Activated T-helper 1 cell treated with Interleukin-2 at 50 U/mL for 16 hours (primary cell): ENCODE results near the gene S100A10.

Experiments
- DNase-seq: peaks from one replicate; pipeline ENCODE4 v3.0.0-alpha.2; 2020; ENCODE audit warnings: low read depth

Gene S100A10

DNA sequence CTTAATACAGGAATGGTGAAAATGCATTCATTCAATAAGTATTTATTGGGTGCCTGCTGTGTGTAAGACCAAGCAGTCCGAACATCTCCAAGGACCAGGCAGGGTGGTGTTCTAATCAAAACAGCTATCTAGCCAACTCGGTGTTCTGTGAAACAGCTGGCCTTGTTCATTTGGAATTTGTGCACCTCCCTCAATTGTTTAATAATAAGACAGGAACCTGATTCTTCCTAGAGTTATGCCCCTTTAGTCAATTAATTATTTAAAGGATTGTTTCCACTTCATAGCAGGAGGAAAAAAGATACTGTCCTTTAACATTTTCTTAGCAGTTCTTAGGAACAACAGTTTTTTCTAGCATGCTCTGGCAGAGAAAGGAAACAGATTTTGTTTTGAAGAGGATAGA lies 30.4 kb downstream of the S100A10 start:
- DNase-seq: no peak

- DNase-seq: no peak
Measured at GRCh38 chr1:151961833-151962232, 31.8 kb downstream of the S100A10 start.

- no peak for DNase-seq
Measured at GRCh38 chr1:151960780-151961513, 32.7 kb downstream of the S100A10 start.

DNA sequence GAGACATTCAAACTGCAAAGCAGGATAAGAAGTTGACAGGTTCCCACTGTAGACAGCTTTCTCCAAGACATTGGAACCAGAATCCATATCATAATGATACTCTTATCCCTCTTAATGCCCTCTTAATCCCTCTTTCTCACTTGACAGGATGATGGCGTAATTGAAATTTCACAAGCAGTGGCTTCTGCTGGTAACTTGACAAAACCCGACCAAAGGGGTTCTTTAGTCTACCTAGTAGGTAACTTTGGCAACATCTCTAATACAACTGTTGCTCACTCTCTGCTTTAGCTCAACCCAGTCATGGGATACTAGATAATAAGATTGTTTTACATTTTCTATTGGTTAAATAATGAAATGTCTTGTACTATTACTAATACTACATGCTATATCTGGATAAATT lies 34.7 kb downstream of the S100A10 start:
- DNase-seq: no peak

DNA sequence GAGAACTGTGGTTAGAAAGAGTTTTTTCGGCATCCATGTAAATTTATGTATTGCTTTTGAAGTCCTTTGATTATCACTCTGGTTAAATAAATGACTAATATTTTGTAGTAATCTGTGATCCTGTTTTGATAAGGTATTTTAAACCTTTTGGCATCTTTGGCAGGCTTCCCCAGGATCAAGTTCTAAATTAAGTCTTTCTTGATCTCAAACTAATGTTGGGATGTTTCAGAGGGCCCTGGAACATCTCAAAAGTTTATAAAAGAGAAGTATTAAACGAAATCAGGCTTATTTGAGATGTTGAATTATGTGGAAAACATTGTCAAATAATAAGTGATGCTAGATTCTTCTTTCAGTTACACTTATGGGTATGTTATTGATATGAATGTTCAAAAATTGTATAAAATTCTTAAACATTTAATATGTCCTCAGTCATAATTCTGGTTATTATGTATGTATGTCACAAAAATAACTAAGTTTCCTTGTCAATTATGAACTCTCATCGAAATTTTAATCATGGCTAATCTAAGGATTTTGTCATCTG lies 36.6 kb downstream of the S100A10 start:
- no peak for DNase-seq

DNA sequence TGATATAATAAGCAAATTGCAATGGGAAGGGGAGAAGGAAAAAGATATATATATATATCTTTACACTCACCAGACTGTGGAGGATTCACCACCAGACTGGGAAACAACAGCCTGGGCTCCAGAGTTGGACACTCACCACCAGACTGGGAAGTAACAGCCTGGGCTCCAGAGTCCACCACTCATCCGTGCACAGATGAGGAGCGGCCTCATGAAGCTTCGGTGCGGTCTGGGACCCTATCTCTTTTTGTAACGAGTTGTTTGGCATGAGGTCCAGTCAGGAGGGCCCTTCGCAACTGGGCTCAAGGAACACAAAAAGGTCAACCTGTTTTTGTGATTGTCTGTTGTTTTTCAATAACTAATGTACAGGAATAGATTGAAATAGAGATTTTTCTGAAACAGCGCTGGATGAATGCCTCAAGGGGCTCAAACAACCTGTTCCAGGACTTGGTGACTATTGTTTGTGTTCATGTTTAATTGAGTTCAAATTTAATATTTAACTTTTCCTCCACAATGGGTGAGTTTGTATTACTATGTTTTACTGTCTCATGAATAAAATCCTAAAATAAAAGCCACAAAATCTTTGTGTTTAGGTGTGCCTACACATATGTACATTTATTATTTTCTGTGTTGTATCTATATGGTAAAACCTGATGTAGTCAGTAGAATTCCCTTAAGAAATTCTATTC lies 40.1 kb downstream of the S100A10 start:
- DNase-seq: no peak

- no peak for DNase-seq
Measured at GRCh38 chr1:151952811-151953210, 40.8 kb downstream of the S100A10 start.

- no peak for DNase-seq
Measured at GRCh38 chr1:151949371-151950193, 44.1 kb downstream of the S100A10 start.

- no peak for DNase-seq
Measured at GRCh38 chr1:151948506-151948905, 45.2 kb downstream of the S100A10 start.

DNA sequence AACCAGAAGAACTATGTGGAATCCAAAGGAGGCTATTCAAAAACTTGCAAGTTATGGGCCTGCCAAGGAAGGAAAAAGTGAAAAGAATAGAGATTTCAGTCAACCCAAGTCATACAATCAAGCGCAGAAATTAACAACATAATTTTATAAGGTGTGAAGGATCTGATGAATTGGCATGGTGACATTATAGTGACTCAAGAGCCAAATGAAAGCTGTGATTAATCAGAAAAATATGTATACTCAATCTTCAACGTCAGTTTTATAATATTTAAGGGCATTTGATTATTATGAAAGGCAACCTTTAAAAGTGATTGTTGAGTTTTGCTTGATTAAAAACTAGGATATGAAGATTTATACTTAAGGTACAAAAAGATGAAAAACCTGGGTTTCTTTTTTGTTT lies 46.5 kb downstream of the S100A10 start:
- DNase-seq: no peak

DNA sequence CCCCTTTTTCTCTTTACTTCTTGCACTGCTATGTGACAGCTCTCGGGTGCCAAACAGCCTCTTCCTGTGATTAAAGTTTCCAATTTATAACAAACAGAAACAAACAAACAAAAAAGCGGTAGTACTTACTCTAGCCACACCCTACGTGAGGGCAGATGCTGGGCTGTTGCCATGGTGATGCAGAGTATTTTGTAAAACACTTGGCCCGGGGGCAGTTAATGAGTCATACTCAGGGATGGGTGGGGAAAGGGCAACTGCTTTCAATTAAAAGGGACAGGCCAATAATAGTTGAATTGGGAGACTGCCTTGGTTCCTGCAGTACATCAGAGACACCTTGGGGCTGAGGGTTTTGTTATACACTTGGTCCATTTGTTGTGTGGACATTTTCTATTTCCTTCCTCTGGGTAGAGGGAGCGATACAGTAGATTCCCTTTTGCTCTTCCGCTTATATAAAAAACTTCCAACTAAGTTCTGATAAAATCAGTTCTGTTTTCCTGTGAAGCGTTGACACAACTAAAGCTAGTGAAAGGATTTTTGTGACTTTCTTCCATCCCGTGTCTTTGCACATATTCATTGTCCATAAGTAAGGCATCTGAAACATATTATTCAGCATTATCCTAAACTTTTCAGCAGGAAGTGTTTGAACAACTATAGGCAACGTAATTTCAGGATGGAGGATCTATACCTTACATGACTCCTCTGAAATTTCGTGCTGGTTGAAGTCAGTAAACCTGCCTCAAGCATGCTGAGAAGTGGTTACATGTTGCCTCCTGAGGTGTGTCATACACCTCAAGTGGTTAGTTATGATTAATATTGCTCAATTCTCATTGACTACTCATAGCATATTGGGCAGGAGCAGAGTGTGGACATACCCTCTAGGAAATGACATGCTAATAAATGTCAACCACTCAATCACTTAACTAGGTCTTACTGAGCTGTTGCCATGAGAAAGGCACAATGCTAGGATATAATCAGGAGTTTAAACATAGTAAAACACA lies 47.6 kb downstream of the S100A10 start:
- DNase-seq: peak; percentile 69

GRCh38 chr1:151944857-151945575 lies 48.6 kb downstream of the S100A10 start:
- no peak for DNase-seq

DNA sequence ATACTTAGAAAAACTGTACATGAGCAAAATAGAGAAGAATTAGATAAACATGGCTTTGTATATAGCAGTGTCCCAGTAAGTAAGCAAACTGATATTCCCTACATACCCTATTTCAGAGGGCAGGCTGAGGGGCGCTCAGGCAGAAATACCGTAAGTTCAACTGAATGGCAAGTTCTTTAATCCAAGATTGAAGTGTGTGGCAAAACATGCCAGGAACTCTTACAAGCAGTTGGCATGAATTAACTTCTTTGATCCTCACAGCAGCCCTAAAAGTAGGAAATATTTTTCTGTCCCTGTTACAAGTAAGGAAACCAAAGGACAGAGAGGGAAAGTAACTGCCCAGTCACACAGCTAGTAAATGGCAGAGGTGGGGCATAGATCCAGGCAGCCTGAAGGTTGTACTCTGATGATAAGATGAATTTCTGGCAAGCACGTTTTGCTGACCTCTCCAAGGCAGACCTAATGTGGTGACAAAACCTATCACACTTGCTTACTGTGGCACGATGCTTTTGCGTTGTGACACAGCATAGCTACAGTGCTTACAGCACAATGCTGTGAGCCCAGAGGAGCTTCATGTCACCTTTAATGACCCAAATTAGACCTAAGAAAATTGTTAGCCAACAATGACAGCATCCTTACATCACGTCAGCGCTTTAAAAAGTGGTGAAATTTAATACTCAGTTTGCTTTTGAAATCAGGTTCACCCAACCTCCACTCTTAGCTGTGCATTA lies 49.4 kb downstream of the S100A10 start:
- no peak for DNase-seq

GRCh38 chr1:151943591-151943990 lies 50.1 kb downstream of the S100A10 start:
- DNase-seq: no peak

- DNase-seq: no peak
Measured at GRCh38 chr1:151942882-151943281, 50.8 kb downstream of the S100A10 start.

- no peak for DNase-seq
Measured at GRCh38 chr1:151940541-151940940, 53.1 kb downstream of the S100A10 start.

DNA sequence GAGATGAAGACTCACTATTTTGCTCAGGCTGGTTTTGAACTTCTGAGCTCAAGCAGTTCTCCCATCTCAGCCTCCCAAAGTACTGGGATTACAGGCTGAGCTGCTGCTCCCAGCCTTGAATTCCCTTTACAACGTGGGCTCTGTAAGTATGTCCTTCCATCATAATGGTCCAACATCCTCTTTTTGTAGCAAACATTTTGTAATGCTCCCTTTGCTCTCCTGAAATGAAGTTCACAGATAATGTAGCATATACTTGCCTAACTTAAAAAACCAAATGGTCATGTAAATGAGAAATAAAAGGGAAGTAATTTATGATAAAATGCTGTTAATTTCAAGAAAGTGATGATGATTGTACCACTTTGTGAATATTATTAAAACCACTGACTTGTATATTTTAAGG lies 53.9 kb downstream of the S100A10 start:
- DNase-seq: no peak

GRCh38 chr1:151939141-151939540 lies 54.5 kb downstream of the S100A10 start:
- no peak for DNase-seq

DNA sequence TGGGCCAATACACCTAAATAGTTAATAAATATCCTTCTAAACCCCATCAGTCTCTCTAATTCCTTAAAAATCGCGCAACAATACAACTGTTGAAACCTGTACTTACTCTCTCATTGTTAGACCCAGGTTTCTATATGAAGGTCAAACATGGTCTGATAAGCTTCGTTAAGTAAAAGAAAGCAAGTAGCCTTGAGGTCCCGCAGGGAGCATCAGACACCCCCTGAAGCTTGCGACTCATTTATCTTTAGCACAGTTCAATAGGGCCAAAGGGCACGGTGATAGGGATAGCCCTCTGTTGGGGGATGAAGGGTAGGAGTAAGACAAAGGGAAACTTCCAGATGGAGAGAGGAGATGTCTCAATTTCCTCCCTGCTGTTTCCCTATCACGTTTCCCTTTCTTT lies 57.0 kb downstream of the S100A10 start:
- no peak for DNase-seq
